Osteocyte (in vitro differentiated cells): ENCODE results near the gene BIN1. TPM values are rescaled to one million over a fixed set of nuclear protein-coding genes. Genes with fewer than 3 reads are reported as not detected.

Experiments used
- DNase-seq: peaks from one replicate; pipeline ENCODE4 v3.0.0; 2021; ENCODE audit warnings: mixed read lengths; ENCODE audit not compliant: unreplicated experiment; ENCODE audit errors: extremely low spot score
- H3K27ac Mint-ChIP-seq: one replicate; pipeline ENCODE4 v1.8.0; 2021; ENCODE audit warnings: mild to moderate bottlenecking, mixed read lengths; ENCODE audit not compliant: unreplicated experiment
- H3K27me3 Mint-ChIP-seq: one replicate; pipeline ENCODE4 v1.8.0; 2021; ENCODE audit warnings: mixed read lengths; ENCODE audit not compliant: unreplicated experiment
- H3K36me3 Mint-ChIP-seq: one replicate; pipeline ENCODE4 v1.8.0; 2021; ENCODE audit warnings: mixed read lengths; ENCODE audit not compliant: unreplicated experiment
- H3K4me1 Mint-ChIP-seq: one replicate; pipeline ENCODE4 v1.8.0; 2021; ENCODE audit warnings: mixed read lengths; ENCODE audit not compliant: unreplicated experiment
- H3K4me3 Mint-ChIP-seq: one replicate; pipeline ENCODE4 v1.8.0; 2021; ENCODE audit warnings: mild to moderate bottlenecking, moderate library complexity, mixed read lengths; ENCODE audit not compliant: unreplicated experiment
- H3K9me3 Mint-ChIP-seq: one replicate; pipeline ENCODE4 v1.8.0; 2021; ENCODE audit warnings: mixed read lengths; ENCODE audit not compliant: unreplicated experiment
- total RNA-seq: library from RNA; stranded (reverse); gene quantifications from 2 replicates; pipeline ENCODE4 v1.2.1, GENCODE V29; 2021
- TF ChIP-seq, protein P1 (sequence below): fragments of 200-600 bp; sonication (generic); IDR thresholded peaks from 2 replicates; pipeline ENCODE4 v1.5.0; 2021; ENCODE audit warnings: antibody characterized with exemption, mild to moderate bottlenecking, moderate library complexity

Gene BIN1
- total RNA-seq, 1 donor from 2014 or later, result 101 TPM

DNA sequence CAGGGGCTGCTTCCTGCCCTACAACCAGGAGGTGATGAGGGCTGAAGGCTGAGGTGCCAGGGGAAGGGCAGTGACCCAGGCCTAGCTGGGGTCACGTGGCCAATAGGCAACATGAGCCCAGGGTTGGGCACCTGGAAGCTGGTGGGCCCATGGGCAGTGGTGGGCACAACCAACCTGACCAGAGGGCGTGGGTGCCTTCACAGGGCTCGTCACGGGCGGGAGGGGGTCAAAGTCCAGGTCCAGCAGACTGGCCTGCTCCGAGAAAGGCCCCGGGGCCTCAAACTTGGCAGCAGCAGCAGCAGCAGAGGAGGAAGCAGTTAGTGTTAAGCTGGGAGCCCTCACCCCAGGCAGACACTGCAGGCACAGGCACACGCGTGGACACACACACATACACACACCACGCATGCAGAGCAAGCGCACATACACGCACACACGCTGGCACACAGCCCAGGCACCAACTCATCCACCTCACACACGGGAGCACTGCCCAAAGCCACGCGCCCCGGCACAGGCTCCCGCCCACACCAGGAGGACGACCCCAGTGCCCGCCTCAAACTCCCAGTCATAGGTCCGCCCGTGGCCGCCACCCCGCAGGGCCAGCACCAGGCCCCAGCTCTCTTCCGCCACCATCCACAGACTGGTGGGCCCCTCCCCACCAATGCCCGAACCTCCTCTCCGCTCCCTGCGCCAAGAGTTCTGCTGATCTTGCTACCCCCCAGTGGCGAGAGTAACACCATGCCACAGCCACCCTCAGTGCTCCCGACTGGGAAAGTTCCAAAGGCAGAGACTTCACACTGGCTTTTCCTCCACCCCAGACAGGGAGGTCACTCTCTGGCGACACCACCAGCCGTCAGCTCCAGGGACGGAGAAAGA is 53.0 kb downstream of the BIN1 start:
- no peak overlapping the region for H3K27ac Mint-ChIP-seq
- no peak overlapping the region for H3K4me3 Mint-ChIP-seq
- H3K9me3 Mint-ChIP-seq, result no peaks in the 10 kb centered on the region
- H3K27me3 Mint-ChIP-seq, result no peaks in the 10 kb centered on the region
- DNase-seq, result no peak
- TF ChIP-seq, protein P1, sequence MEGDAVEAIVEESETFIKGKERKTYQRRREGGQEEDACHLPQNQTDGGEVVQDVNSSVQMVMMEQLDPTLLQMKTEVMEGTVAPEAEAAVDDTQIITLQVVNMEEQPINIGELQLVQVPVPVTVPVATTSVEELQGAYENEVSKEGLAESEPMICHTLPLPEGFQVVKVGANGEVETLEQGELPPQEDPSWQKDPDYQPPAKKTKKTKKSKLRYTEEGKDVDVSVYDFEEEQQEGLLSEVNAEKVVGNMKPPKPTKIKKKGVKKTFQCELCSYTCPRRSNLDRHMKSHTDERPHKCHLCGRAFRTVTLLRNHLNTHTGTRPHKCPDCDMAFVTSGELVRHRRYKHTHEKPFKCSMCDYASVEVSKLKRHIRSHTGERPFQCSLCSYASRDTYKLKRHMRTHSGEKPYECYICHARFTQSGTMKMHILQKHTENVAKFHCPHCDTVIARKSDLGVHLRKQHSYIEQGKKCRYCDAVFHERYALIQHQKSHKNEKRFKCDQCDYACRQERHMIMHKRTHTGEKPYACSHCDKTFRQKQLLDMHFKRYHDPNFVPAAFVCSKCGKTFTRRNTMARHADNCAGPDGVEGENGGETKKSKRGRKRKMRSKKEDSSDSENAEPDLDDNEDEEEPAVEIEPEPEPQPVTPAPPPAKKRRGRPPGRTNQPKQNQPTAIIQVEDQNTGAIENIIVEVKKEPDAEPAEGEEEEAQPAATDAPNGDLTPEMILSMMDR, result no peak
- peaks cover 8% of the 10 kb centered on the region for H3K4me1 Mint-ChIP-seq
- H3K36me3 Mint-ChIP-seq, result peaks cover 7% of the 10 kb centered on the region

DNA sequence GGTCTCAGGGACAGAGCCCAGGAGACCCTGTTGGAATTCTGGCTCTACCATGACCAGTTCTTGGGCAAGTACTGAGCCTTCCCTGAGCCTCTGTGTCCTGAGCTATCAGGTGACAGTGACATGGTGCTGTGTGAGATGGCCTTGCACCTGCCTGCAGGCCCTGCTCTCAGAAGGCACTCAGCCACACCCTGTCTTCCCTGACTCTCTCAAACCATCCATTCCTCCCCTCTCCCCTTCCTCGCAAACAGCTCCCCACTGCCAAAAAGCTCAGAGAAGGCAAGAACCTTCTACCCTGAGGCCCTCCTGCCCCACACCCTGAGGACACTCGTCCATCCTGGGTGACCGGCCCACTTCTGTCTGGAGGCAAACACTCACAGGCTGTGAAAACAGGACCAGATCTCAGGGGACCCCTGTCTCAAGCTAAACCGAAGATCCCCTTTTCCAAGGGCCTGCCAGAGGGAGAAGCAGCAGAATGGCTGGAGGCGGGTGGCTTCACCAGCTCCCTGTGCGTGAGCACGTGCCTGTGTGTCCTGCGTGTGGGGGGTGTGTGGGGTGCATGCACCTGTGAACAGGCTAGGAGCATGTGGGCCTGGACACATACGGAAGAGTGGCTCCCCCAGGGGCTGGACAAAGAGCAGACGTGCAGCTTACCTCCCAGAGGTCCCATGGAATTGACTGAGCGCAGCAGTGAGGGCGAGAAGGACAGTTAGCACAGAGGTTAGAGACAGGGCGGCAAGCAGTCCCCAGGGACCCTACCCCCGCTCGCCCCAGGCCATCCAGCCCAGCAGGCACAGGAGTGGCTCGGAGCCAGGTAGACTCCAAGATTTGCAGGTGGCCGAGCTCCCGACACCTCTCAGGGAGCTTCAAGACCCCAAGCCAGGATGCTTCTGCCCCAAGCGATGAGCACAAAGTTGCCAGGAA is 53.9 kb downstream of the BIN1 start:
- no peaks in the 10 kb centered on the region for H3K27me3 Mint-ChIP-seq
- no peak overlapping the region for H3K4me3 Mint-ChIP-seq
- peak overlapping the region; percentile 11 for H3K27ac Mint-ChIP-seq
- peaks cover 10% of the 10 kb centered on the region for H3K36me3 Mint-ChIP-seq
- H3K4me1 Mint-ChIP-seq, result peaks cover 10% of the 10 kb centered on the region
- TF ChIP-seq, protein P1, result no peak
- no peaks in the 10 kb centered on the region for H3K9me3 Mint-ChIP-seq
- DNase-seq, result no peak

- H3K27ac Mint-ChIP-seq, result peak overlapping the region; percentile 11
- H3K4me1 Mint-ChIP-seq, result peaks cover 10% of the 10 kb centered on the region
- H3K27me3 Mint-ChIP-seq, result no peaks in the 10 kb centered on the region
- DNase-seq, result no peak
- no peaks in the 10 kb centered on the region for H3K9me3 Mint-ChIP-seq
- TF ChIP-seq, protein P1, result no peak
- H3K4me3 Mint-ChIP-seq, result no peak overlapping the region
- peaks cover 13% of the 10 kb centered on the region for H3K36me3 Mint-ChIP-seq
Measured at GRCh38 chr2:127052057-127052770, 54.7 kb downstream of the BIN1 start.

DNA sequence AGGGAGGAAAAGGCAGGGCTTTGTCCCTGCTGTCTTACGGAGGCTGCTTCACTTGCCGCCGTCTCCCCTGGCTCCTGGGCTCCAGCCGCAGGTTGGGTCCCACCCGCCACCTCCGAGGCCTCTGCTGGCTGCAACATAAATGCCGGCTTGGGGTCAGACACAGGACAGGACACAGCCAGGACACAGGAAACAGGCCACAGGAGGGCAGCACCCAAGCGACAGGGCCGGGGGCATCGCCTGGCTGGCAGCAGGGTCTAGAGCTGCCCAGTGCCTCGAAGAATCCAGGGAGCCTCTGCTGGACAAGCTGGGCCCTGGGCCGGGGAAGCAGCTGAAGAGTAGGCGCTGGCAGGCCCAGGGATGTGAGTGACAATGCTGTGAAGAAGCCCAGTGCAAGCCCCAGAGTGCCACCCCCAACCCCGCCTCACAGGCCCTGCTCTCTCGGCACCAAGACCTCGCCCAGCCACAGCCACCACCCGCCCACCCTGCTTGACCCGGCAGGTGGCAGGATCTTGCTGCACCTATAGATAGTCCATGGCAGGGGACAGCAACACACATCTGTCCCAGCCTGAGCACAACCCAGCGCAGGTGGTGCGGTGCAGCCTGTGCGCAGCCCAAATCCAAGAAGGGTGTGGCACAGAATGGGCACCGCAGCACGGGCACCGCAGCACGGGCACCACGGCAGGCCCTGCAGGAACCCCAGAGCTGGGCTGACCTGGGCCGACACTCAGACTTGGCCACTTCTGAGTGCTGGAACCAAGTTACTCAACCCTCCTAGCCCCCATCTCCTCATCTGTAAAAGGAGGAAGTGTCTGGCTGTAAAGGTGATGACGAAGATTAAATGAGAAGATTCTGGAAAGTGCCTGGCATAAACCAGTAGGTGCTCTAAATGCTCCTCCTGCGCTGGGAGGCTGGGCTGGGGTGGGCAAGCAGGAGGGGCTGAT is 55.6 kb downstream of the BIN1 start:
- DNase-seq, result no peak
- peaks cover 12% of the 10 kb centered on the region for H3K4me1 Mint-ChIP-seq
- H3K9me3 Mint-ChIP-seq, result no peaks in the 10 kb centered on the region
- peaks cover 13% of the 10 kb centered on the region for H3K36me3 Mint-ChIP-seq
- TF ChIP-seq, protein P1, result no peak
- no peak overlapping the region for H3K27ac Mint-ChIP-seq
- no peaks in the 10 kb centered on the region for H3K27me3 Mint-ChIP-seq
- H3K4me3 Mint-ChIP-seq, result no peak overlapping the region
